Measurements from ENCODE around the gene CAMTA1. TPM values are rescaled to one million over a fixed set of nuclear protein-coding genes. Genes with fewer than 3 reads are reported as not detected.

Gene CAMTA1
- total and polyA plus RNA-seq, 9 of the 15 experiments (the other 6 are each of a cell fraction or from before 2014, with no cell fraction given): 43.9 to 161 (median 65.9) TPM

DNA sequence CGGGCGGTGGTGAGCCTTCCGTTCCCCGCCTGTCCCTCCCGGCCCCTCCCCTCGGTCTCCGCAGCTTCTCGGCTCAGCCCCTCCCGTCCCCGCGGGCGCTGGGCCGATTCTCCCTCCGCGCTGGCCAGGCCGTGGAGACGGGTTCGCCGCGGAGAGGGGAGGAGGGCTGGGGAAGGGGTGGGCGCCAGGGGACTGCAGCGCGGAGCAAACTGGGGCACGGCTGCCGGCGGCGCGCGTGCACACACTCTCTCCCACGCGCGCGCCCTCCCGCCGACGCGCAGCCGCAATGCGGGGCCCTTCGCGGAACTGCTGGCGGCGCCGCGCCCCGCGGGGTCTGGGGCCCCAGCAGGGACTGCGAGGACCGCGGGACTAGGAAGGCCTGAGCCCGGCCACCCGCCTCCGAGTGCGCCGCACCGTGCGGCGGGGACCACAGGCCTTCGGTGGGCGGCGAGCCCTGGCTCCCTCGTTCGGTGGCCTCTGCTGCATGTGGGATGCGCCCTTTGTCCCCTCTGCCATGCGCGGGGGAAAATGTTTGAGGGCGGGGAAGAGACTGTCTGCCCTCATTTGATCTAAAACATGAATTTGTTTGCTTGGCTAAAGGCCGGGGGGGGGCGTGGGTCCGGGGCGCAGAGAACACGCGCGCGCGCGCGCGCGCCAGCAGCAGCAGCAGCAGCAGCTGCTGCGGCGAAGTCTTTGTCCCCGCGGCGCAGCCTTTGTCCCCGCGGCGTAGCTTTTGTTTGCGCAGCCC, 895.1 kb downstream of the CAMTA1 start (continued):
- TF ChIP-seq, protein P1, sequence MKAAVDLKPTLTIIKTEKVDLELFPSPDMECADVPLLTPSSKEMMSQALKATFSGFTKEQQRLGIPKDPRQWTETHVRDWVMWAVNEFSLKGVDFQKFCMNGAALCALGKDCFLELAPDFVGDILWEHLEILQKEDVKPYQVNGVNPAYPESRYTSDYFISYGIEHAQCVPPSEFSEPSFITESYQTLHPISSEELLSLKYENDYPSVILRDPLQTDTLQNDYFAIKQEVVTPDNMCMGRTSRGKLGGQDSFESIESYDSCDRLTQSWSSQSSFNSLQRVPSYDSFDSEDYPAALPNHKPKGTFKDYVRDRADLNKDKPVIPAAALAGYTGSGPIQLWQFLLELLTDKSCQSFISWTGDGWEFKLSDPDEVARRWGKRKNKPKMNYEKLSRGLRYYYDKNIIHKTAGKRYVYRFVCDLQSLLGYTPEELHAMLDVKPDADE (conservative IDR thresholded peaks at IDR 0.05; ENCODE audit: control insufficient read depth, low read depth, low read length): no peak

DNA sequence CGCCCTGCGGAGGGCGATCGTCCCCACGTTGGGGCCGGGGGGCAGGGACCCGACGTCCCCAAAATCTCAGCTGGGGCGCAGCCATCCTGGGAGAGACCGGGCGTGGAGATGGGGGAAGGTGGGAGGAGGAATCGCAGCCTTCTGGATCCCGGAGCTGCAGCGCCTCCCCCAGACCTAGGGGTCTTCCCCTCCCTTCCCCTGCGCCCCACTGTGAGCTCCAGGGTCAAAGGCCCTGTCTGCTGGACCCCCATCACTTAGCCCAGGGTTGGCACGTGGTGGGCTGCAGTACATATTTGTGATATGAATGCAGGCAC, 895.7 kb downstream of the CAMTA1 start:
- Histone ChIP-seq H3K4me2 (ENCODE audit: insufficient read depth, low read length) (no peak overlapping the region), H3K27ac (ENCODE audit: extremely low read depth, low read depth, low read length) (no peak overlapping the region), H3K27me3 (ENCODE audit: control insufficient read depth in 2 of 2, insufficient read depth in 2 of 2, low read length in 2 of 2) (peaks cover 74 to 98% of the 10 kb centered on the region in 2 experiments), H2AFZ (ENCODE audit: low read depth, low read length) (no peak overlapping the region), H3K4me1 (replicated peaks in 1 of 2; ENCODE audit: control insufficient read depth in 2 of 2, insufficient read depth in 2 of 2, low read length in 2 of 2) (peaks cover 0 to 18% of the 10 kb centered on the region in 2 experiments; a peak in 2 of 5 replicates), H3K79me2 (ENCODE audit: control insufficient read depth, insufficient read depth, low read length) (no peaks in the 10 kb centered on the region), H3K9me3 (replicated peaks; ENCODE audit: control insufficient read depth, insufficient read depth, low read depth, low read length) (no peaks in the 10 kb centered on the region), H4K20me1 (replicated peaks; ENCODE audit: control insufficient read depth, insufficient read depth, low read length) (peaks cover 30% of the 10 kb centered on the region), H3K9ac (ENCODE audit: insufficient read depth in 1 of 2, low read depth in 2 of 2, low read length in 2 of 2) (no peak overlapping the region), H3K4me3 (no peak overlapping the region), H3K9me1 (ENCODE audit: control insufficient read depth, insufficient read depth, low read length) (no peaks in the 10 kb centered on the region), H3K36me3 (ENCODE audit: control insufficient read depth, insufficient read depth, low read length) (no peaks in the 10 kb centered on the region)
- DNase-seq (ENCODE audit: extremely low read depth in 1 of 4, low spot score in 3 of 4): no peak
- intact Hi-C loops (cut with micrococcal nuclease): no loop called here
- no TSS peak for BruUV-seq (replicated peaks)
- CTCF ChIA-PET (ENCODE audit: low intra/inter-chr PET ratio): no interaction called here
- ATAC-seq: no peak
- in situ Hi-C loops (cut with MboI): loop anchor here (5.0 kb wide), 1 partner anchor 221 kb away; no protein-coding TSS in a partner anchor
- FAIRE-seq: no peak
- WGBS (ENCODE audit: insufficient coverage, low coverage, missing lambda C conversion rate): 3% methylated on average over 15 of the region's 16 CpGs
- POLR2A ChIA-PET: no interaction called here
- TF ChIP-seq, protein P2, sequence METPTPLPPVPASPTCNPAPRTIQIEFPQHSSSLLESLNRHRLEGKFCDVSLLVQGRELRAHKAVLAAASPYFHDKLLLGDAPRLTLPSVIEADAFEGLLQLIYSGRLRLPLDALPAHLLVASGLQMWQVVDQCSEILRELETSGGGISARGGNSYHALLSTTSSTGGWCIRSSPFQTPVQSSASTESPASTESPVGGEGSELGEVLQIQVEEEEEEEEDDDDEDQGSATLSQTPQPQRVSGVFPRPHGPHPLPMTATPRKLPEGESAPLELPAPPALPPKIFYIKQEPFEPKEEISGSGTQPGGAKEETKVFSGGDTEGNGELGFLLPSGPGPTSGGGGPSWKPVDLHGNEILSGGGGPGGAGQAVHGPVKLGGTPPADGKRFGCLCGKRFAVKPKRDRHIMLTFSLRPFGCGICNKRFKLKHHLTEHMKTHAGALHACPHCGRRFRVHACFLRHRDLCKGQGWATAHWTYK (CRISPR knock-in tag; IDR thresholded peaks at IDR 0.05): no peak
- no peak for TF ChIP-seq BDP1 (IDR thresholded peaks at IDR 0.05; ENCODE audit: insufficient read depth, insufficient read length)
- no peak for TF ChIP-seq ZNF408 (CRISPR knock-in tag; IDR thresholded peaks at IDR 0.05; ENCODE audit: low read depth)
- no peak for TF ChIP-seq NFYB (IDR thresholded peaks at IDR 0.05; ENCODE audit: extremely low read depth, insufficient read length)
- no peak for TF ChIP-seq PML (IDR thresholded peaks at IDR 0.05; ENCODE audit: low read length)
- TF ChIP-seq, protein P3, sequence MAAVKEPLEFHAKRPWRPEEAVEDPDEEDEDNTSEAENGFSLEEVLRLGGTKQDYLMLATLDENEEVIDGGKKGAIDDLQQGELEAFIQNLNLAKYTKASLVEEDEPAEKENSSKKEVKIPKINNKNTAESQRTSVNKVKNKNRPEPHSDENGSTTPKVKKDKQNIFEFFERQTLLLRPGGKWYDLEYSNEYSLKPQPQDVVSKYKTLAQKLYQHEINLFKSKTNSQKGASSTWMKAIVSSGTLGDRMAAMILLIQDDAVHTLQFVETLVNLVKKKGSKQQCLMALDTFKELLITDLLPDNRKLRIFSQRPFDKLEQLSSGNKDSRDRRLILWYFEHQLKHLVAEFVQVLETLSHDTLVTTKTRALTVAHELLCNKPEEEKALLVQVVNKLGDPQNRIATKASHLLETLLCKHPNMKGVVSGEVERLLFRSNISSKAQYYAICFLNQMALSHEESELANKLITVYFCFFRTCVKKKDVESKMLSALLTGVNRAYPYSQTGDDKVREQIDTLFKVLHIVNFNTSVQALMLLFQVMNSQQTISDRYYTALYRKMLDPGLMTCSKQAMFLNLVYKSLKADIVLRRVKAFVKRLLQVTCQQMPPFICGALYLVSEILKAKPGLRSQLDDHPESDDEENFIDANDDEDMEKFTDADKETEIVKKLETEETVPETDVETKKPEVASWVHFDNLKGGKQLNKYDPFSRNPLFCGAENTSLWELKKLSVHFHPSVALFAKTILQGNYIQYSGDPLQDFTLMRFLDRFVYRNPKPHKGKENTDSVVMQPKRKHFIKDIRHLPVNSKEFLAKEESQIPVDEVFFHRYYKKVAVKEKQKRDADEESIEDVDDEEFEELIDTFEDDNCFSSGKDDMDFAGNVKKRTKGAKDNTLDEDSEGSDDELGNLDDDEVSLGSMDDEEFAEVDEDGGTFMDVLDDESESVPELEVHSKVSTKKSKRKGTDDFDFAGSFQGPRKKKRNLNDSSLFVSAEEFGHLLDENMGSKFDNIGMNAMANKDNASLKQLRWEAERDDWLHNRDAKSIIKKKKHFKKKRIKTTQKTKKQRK (IDR thresholded peaks at IDR 0.05; ENCODE audit: borderline replicate concordance, low read depth, low read length): no peak
- no peak for TF ChIP-seq YBX1 (IDR thresholded peaks at IDR 0.05)
